Kidney capillary endothelial cell (primary cell): Measurements from ENCODE around the gene CLBA1.

ENCODE experiments used
- DNase-seq: peaks from one replicate; pipeline ENCODE4 v3.0.0-alpha.2; 2018; ENCODE audit warnings: low spot score

Gene CLBA1

GRCh38 chr14:105005329-105005928 is 19.8 kb downstream of the CLBA1 start:
- DNase-seq = no peak

GRCh38 chr14:105005929-105006830 is 20.6 kb downstream of the CLBA1 start:
- DNase-seq = no peak

GRCh38 chr14:105006831-105007592 is 21.4 kb downstream of the CLBA1 start:
- DNase-seq = no peak

- no peak for DNase-seq
Observed at GRCh38 chr14:105007593-105008264, 22.1 kb downstream of the CLBA1 start.

- DNase-seq = no peak
Observed at GRCh38 chr14:105010106-105010505, 24.5 kb downstream of the CLBA1 start.

- DNase-seq = no peak
Observed at GRCh38 chr14:105010891-105011291, 25.3 kb downstream of the CLBA1 start.

GRCh38 chr14:105011312-105011990 is 25.9 kb downstream of the CLBA1 start:
- DNase-seq = no peak

GRCh38 chr14:105012171-105012985 is 26.8 kb downstream of the CLBA1 start:
- no peak for DNase-seq

GRCh38 chr14:105013150-105013785 is 27.7 kb downstream of the CLBA1 start:
- no peak for DNase-seq

- no peak for DNase-seq
Observed at GRCh38 chr14:105014032-105014431, 28.4 kb downstream of the CLBA1 start.

GRCh38 chr14:105014631-105015030 is 29.0 kb downstream of the CLBA1 start:
- DNase-seq = no peak

GRCh38 chr14:105015242-105015641 is 29.7 kb downstream of the CLBA1 start:
- DNase-seq = peak; percentile 19

- no peak for DNase-seq
Observed at GRCh38 chr14:105015905-105016304, 30.3 kb downstream of the CLBA1 start.

- DNase-seq = no peak
Observed at GRCh38 chr14:105018414-105018813, 32.8 kb downstream of the CLBA1 start.

- no peak for DNase-seq
Observed at GRCh38 chr14:105019861-105020814, 34.5 kb downstream of the CLBA1 start.

GRCh38 chr14:105020815-105021655 is 35.4 kb downstream of the CLBA1 start, which contains the start of gene CDCA4:
TSS of gene CDCA4 (minus strand) at chr14:105021083. CDS start at chr14:105011929, 9,154 bp downstream.
- DNase-seq = peak; percentile 91

- peak; percentile 14 for DNase-seq
Observed at GRCh38 chr14:105021656-105022275, 36.2 kb downstream of the CLBA1 start.
